Measurements from ENCODE around the gene RGS3.
A peak's percentile ranks its signal among the peaks of the same experiment; 100 is the strongest.

The RGS3 gene

GRCh38 chr9:113454914-113455761 lies 8.4 kb upstream of the RGS3 start:
- H3K9me3 Mint-ChIP-seq: no peaks in the 10 kb centered on the region
- H3K4me3 Mint-ChIP-seq: no peak overlapping the region
- no peak overlapping the region for H3K27ac Mint-ChIP-seq
- no peak for ATAC-seq
- DNase-seq: no peak
- no peaks in the 10 kb centered on the region for H3K27me3 Mint-ChIP-seq
- H3K4me1 Mint-ChIP-seq: peaks cover 10% of the 10 kb centered on the region

DNA sequence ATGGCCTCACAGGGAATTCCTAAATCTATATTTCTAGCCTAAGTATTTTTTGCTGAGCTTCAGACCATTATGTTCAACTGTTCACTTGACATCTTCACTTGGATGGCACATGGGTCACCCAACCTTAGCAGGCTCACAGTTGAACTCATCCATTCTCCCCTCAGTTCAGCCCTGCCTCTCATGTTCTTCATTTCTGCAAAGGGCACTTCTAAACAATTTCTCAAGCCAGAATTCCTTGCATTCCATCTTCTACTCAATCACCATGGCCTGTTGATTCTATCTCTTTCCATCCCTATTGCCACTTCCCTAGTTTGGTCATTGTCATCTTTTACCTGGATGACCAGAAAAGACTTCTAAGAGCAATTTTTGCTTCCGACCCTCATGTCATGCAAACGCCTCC lies 7.3 kb upstream of the RGS3 start:
- H3K9me3 Mint-ChIP-seq: no peaks in the 10 kb centered on the region
- no peaks in the 10 kb centered on the region for H3K27me3 Mint-ChIP-seq
- peaks cover 10% of the 10 kb centered on the region for H3K4me1 Mint-ChIP-seq
- ATAC-seq (no peak), DNase-seq (no peak)
- no peak overlapping the region for H3K27ac Mint-ChIP-seq
- H3K4me3 Mint-ChIP-seq: no peak overlapping the region

- DNase-seq (no peak), ATAC-seq (no peak)
- Mint-ChIP-seq H3K9me3 (no peaks in the 10 kb centered on the region), H3K27me3 (no peaks in the 10 kb centered on the region), H3K27ac (no peak overlapping the region), H3K4me1 (peaks cover 11% of the 10 kb centered on the region), H3K4me3 (no peak overlapping the region)
Observed at GRCh38 chr9:113461285-113461684, 2.2 kb upstream of the RGS3 start.

DNA sequence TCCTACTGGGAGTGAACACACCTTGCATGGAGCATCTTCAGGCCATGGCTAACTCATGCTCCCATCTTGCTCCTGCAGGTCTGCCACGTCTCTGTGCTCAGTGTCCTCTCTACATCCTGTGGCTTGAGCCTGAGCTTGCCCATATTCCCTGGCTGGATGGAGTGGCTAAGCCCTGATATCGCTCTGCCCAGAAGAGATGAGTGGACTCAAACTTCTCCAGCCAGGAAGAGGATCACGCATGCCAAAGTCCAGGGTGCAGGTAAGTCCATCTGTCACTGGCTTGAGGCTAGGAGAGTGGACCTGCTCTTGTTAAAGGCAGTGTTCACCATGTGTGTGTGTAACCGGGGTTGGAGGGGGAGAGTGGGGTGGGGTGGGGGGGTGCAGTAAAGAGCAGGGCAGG lies 1.6 kb upstream of the RGS3 start:
- no peak for ATAC-seq
- no peaks in the 10 kb centered on the region for H3K27me3 Mint-ChIP-seq
- no peak overlapping the region for H3K4me3 Mint-ChIP-seq
- no peak for DNase-seq
- H3K27ac Mint-ChIP-seq: no peak overlapping the region
- H3K9me3 Mint-ChIP-seq: no peaks in the 10 kb centered on the region
- peaks cover 11% of the 10 kb centered on the region for H3K4me1 Mint-ChIP-seq

DNA sequence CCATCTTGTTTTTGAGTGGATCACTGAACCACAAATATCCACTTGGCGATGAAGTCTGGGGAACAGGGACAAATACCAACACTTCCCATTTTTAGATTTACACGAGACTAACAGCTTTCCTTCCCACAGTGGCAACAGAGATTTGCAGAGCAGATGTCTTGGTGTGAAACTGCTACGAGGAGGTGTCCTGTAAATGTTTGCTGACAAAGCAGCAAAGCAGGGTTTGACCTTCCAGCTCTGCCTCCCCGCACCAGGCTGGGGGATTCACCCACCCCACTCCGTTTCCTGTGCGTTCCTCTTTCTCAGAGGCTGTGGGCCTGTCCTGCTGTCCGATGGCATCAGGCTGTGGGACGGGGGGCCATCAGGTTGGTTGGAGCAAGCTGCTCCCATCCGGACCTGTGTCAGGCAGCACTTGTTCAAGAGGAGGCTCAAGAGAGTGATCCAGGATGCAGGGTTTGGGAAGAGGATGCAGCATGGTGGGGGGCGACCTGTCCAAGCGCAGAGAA lies 693 bp upstream of the RGS3 start:
- ATAC-seq (no peak), DNase-seq (no peak)
- H3K27ac Mint-ChIP-seq: no peak overlapping the region
- H3K27me3 Mint-ChIP-seq: no peaks in the 10 kb centered on the region
- H3K9me3 Mint-ChIP-seq: peaks cover 5 to 6% of the 10 kb centered on the region in 2 donors
- peaks cover 11% of the 10 kb centered on the region for H3K4me1 Mint-ChIP-seq
- H3K4me3 Mint-ChIP-seq: no peak overlapping the region

- Mint-ChIP-seq H3K4me1 (peaks cover 11% of the 10 kb centered on the region), H3K27me3 (no peaks in the 10 kb centered on the region), H3K27ac (no peak overlapping the region), H3K9me3 (peaks cover 7 to 11% of the 10 kb centered on the region in 2 donors), H3K4me3 (no peak overlapping the region)
- ATAC-seq: no peak
- DNase-seq: no peak
Observed at GRCh38 chr9:113464286-113464660, 746 bp downstream of the RGS3 start.

DNA sequence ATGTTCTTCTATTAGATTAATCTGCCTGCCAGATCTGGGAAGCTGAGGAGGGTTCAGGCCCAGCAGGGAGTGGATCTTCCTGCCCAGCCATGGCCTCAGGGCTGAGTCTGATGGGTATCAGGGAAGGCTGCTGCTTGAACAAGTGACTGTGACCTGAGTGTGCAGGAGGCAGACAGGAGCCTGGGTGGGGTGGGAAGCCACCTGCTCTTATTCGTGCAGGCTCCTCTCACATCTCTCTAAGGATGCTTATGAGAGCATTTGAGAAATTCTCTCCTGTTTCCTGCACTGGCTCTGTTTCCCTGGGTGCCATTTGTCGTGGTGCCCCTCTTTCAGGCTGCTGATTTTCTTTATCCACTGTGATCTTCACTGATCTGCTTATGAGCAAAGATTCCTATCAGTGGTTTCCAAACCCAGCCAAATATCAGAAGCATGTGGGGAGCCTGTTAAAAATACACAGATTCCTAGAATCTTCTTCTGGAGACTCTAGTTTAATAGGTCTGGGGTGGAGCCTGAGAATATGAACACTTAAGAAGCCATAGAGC lies 2.1 kb downstream of the RGS3 start:
- no peak for ATAC-seq
- H3K4me1 Mint-ChIP-seq: peaks cover 11% of the 10 kb centered on the region
- no peak for DNase-seq
- no peak overlapping the region for H3K4me3 Mint-ChIP-seq
- no peaks in the 10 kb centered on the region for H3K27me3 Mint-ChIP-seq
- H3K9me3 Mint-ChIP-seq: peaks cover 7 to 11% of the 10 kb centered on the region in 2 donors
- peak overlapping the region in 1 of 2 donors; percentile 16 for H3K27ac Mint-ChIP-seq

- H3K27me3 Mint-ChIP-seq: no peaks in the 10 kb centered on the region
- peaks cover 11% of the 10 kb centered on the region for H3K4me1 Mint-ChIP-seq
- DNase-seq: no peak
- ATAC-seq: no peak
- no peak overlapping the region for H3K4me3 Mint-ChIP-seq
- H3K27ac Mint-ChIP-seq: no peak overlapping the region
- H3K9me3 Mint-ChIP-seq: peaks cover 7 to 11% of the 10 kb centered on the region in 2 donors
Observed at GRCh38 chr9:113467183-113467582, 3.7 kb downstream of the RGS3 start.

DNA sequence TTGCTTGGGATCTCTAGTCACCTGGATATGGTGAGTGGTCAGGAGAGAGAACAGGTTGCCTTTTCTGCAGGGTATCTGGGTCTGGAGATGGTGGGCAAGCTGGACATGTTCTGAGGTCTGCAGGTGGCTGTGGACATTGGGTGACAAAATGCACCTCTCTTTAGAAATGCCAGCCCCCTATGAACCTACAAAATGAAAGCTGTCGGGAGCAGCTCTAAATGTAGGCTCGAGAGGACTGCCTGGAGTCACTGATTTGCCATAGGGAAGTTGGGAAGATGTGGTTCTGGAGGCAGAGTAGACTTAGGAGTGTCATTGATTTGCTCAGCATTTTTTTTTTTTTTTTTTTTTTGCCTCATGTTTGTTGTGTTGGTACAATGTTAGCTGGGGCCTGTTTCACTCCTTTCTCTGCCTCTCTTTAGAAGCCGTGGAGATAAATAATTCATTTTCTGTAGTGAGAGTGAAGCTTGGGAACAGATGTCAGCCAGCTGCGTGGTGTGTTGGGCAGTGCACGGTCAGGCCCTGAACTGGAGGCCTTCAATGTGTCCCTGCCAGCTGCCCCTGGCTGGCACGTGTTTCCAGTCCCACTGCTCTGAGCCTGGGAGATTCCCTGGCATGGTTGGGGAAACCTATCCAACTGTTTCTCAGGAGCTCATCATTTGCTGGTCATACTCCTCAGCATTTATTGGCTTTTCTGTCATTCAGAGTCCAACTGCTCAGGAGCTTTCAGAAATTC lies 5.4 kb downstream of the RGS3 start:
- Mint-ChIP-seq H3K9me3 (peaks cover 7 to 11% of the 10 kb centered on the region in 2 donors), H3K27me3 (no peaks in the 10 kb centered on the region), H3K4me1 (peaks cover 11% of the 10 kb centered on the region), H3K4me3 (no peak overlapping the region), H3K27ac (no peak overlapping the region)
- DNase-seq (no peak), ATAC-seq (no peak)

- no peak overlapping the region for H3K27ac Mint-ChIP-seq
- H3K4me3 Mint-ChIP-seq: no peak overlapping the region
- no peaks in the 10 kb centered on the region for H3K27me3 Mint-ChIP-seq
- peaks cover 7 to 11% of the 10 kb centered on the region in 2 donors for H3K9me3 Mint-ChIP-seq
- DNase-seq (no peak), ATAC-seq (no peak)
- no peaks in the 10 kb centered on the region for H3K4me1 Mint-ChIP-seq
Observed at GRCh38 chr9:113471143-113471542, 7.6 kb downstream of the RGS3 start.

- H3K27ac Mint-ChIP-seq: no peak overlapping the region
- H3K9me3 Mint-ChIP-seq: peaks cover 7 to 11% of the 10 kb centered on the region in 2 donors
- DNase-seq: no peak
- no peak overlapping the region for H3K4me3 Mint-ChIP-seq
- no peaks in the 10 kb centered on the region for H3K27me3 Mint-ChIP-seq
- H3K4me1 Mint-ChIP-seq: no peaks in the 10 kb centered on the region
- ATAC-seq: no peak
Observed at GRCh38 chr9:113471566-113471965, 8.0 kb downstream of the RGS3 start.

GRCh38 chr9:113472199-113472598 lies 8.7 kb downstream of the RGS3 start:
- peaks cover 3% of the 10 kb centered on the region for H3K4me1 Mint-ChIP-seq
- no peak for DNase-seq
- ATAC-seq: no peak
- H3K4me3 Mint-ChIP-seq: no peak overlapping the region
- no peak overlapping the region for H3K27ac Mint-ChIP-seq
- H3K27me3 Mint-ChIP-seq: peaks cover 4% of the 10 kb centered on the region
- H3K9me3 Mint-ChIP-seq: peaks cover 7 to 11% of the 10 kb centered on the region in 2 donors

DNA sequence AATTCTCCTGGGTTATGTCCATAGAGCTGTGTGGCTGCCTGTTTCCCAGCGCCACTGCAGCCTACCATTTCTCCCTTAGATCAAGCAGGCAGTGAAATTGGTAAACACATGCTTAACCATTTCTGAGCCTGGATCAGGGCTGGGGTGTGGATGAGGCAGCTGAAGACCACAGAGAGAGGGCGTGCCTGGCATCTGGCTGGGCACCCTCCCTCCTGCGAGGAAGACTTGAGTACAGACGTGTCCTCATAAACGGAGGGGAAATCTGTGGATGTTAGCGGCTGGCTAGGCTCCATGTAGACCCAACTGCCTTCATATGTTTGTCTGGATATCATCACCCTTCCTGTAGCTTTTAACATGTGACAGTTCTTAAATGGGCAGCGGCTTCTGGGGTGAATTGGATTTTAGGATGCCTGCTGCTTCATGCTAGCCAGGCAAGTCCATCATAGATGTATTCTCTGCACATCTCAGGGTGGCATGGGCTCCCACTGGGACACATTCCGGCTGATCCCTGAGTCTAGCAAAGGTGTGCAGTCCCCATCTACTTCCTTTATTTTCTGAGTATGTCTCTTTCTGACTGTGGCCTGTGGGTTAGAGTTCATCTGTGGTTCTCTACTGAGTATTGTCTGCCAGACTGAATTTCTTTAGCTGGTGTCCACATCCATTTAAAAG lies 11.0 kb downstream of the RGS3 start:
- Mint-ChIP-seq H3K4me1 (peaks cover 24% of the 10 kb centered on the region), H3K27ac (no peak overlapping the region), H3K27me3 (peaks cover 19% of the 10 kb centered on the region), H3K9me3 (no peaks in the 10 kb centered on the region), H3K4me3 (no peak overlapping the region)
- DNase-seq: no peak
- no peak for ATAC-seq

DNA sequence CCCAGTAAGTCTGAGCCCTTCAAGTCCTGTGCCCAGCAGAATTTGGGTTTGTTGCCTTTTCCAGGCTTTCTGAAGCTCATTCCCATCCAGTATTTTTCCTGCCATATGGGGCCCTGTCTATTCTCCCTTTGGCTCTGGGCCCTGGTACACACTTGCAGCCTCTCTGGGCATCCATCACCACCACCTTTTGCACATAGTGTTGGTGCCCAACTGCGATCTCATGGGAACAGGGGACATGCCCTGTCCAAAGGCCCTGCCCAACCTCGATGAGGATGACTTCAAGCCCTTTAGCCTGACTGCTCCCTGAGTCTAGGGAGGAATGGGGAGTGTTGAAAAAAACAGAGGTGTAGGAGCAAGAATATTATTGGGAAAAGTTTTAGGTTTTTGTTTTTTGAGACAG lies 11.5 kb downstream of the RGS3 start:
- H3K9me3 Mint-ChIP-seq: no peaks in the 10 kb centered on the region
- no peak overlapping the region for H3K4me3 Mint-ChIP-seq
- DNase-seq: no peak
- no peak for ATAC-seq
- H3K27me3 Mint-ChIP-seq: peaks cover 19% of the 10 kb centered on the region
- peaks cover 29% of the 10 kb centered on the region for H3K4me1 Mint-ChIP-seq
- no peak overlapping the region for H3K27ac Mint-ChIP-seq

DNA sequence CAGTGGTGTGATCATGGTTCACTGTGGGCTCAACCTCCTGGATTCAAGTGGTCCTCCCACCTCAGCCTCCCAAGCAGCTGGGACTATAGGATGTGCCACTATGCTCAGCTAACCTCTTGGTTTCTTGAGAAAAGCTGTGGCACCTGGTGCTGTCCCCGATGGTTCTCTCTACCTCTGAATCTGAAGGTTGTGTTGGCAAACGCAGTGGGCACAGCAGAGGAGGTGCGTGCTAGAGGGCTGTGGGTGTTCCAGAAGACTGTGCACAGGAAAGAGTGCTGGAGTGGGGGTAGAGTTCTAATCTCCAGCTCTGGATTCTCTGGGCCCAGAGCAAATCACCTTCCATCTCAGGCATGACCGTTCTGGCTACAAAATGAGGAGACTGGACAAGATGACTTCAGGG lies 12.5 kb downstream of the RGS3 start:
- Mint-ChIP-seq H3K4me3 (no peak overlapping the region), H3K27ac (no peak overlapping the region), H3K27me3 (peaks cover 19% of the 10 kb centered on the region), H3K4me1 (peaks cover 29% of the 10 kb centered on the region), H3K9me3 (no peaks in the 10 kb centered on the region)
- DNase-seq (no peak), ATAC-seq (no peak)

Data from stimulated activated naive CD8-positive, alpha-beta T cell treated with anti-CD3 and anti-CD28 coated beads, Interleukin-15, amount 100 ng/mL, for 72 hours (primary cell).